K562 (cell line): ENCODE measurements around the gene DOCK8. TPM values are rescaled to one million over a fixed set of nuclear protein-coding genes. Genes with fewer than 3 reads are reported as not detected.

Experiments used
- FOXA1 ChIP-seq: fragments of 450-650 bp; IDR thresholded peaks from 2 replicates; pipeline ENCODE4 v1.6.1; 2016; ENCODE audit warnings: mild to moderate bottlenecking, borderline replicate concordance
- GTF2E2 ChIP-seq: fragments of 200-800 bp; sonication (Bioruptor generic); IDR thresholded peaks from 2 replicates; pipeline ENCODE4 v1.6.1; 2016; ENCODE audit warnings: missing genetic modification characterization, missing compliant biosample characterization
- JUNB ChIP-seq: fragments of 450-650 bp; formaldehyde crosslinking; conservative IDR thresholded peaks from 2 replicates; pipeline ENCODE4 v1.4.0; 2020; ENCODE audit warnings: mild to moderate bottlenecking
- PATZ1 ChIP-seq: fragments of 250-450 bp; sonication (Bioruptor Pico); IDR thresholded peaks from 2 replicates; pipeline ENCODE4 v1.5.0; 2020; ENCODE audit warnings: mild to moderate bottlenecking, borderline replicate concordance
- PHF8 ChIP-seq: fragments of 200-600 bp; sonication (generic); IDR thresholded peaks from 2 replicates; pipeline ENCODE4 v1.6.1; 2012; ENCODE audit warnings: mixed run types, mild to moderate bottlenecking, inconsistent platforms, low read length, moderate library complexity, borderline replicate concordance
- RFX1 ChIP-seq: fragments of 450-650 bp; IDR thresholded peaks from 2 replicates; pipeline ENCODE4 v1.6.1; 2016; ENCODE audit warnings: mild to moderate bottlenecking, moderate library complexity
- RHOXF2B ChIP-seq: fragments of 250-450 bp; sonication (Bioruptor Pico); conservative IDR thresholded peaks from 2 replicates; pipeline ENCODE4 v1.5.1; 2021
- TFAM ChIP-seq: fragments of 250-450 bp; sonication (Bioruptor Pico); conservative IDR thresholded peaks from 2 replicates; pipeline ENCODE4 v1.5.0; 2021; ENCODE audit warnings: mild to moderate bottlenecking, moderate library complexity
- TRIM25 ChIP-seq: fragments of 450-650 bp; IDR thresholded peaks from 2 replicates; pipeline ENCODE4 v1.7.0; 2016; ENCODE audit warnings: borderline replicate concordance
- ZNF133 ChIP-seq: fragments of 250-450 bp; sonication (Bioruptor Pico); IDR thresholded peaks from 2 replicates; pipeline ENCODE4 v1.4.0; 2020; ENCODE audit warnings: mild to moderate bottlenecking
- ZNF57 ChIP-seq: fragments of 450-650 bp; formaldehyde crosslinking; IDR thresholded peaks from 2 replicates; pipeline ENCODE4 v1.4.0; 2020; ENCODE audit warnings: mild to moderate bottlenecking, moderate library complexity
- ZNF592 ChIP-seq: fragments of 450-650 bp; IDR thresholded peaks from 2 replicates; pipeline ENCODE4 v1.6.1; 2017; ENCODE audit warnings: antibody characterized with exemption, mild to moderate bottlenecking
- ZNF695 ChIP-seq: fragments of 450-650 bp; formaldehyde crosslinking; IDR thresholded peaks from 2 replicates; pipeline ENCODE4 v1.4.0; 2020; ENCODE audit warnings: mild to moderate bottlenecking, moderate library complexity
- ZNF76 ChIP-seq: fragments of 250-450 bp; sonication (Bioruptor Pico); IDR thresholded peaks from 2 replicates; pipeline ENCODE4 v1.4.0; 2020; ENCODE audit warnings: mild to moderate bottlenecking, moderate library complexity, borderline replicate concordance
- polyA plus RNA-seq, 8 experiments: library from polyadenylated mRNA; depleted of rRNA in 4 of 8; stranded (reverse) in 5 of 8; unstranded in 3 of 8; fragments of >200 nt; fragmentation: Nextera tagmentation in 2 of 8; fragmentation: Illumina TruSeq in 1 of 8; extraction: Ambion mirVana in 2 of 8; extraction: Trizol in 1 of 8; gene quantifications; 2 replicates each; pipeline versions ENCODE4 v1.2.1 to v1.2.3, GENCODE V29; 2011 to 2014; ENCODE audit warnings: inconsistent platforms in 1 of 8, missing spikeins in 1 of 8
- total RNA-seq, 7 experiments: library from RNA; depleted of rRNA in 6 of 7; stranded (reverse); fragments of >200 nt in 6 of 7; fragmentation: Illumina TruSeq in 2 of 7; extraction: Trizol in 2 of 7; gene quantifications; 2 replicates each; pipeline versions ENCODE4 v1.2.1 to v1.2.3, GENCODE V29; 2011 to 2021; ENCODE audit warnings: low replicate concordance in 1 of 7
- TF ChIP-seq, protein P1 (sequence below): fragments of 250-450 bp; sonication (Bioruptor Pico); IDR thresholded peaks from 2 replicates; pipeline ENCODE4 v1.5.0; 2021; ENCODE audit warnings: mild to moderate bottlenecking, moderate library complexity

DOCK8 gene
- total and polyA plus RNA-seq, 9 of the 15 experiments (the other 6 are each of a cell fraction or from before 2014, with no cell fraction given): 14.4 to 53.8 (median 25.1) TPM

DNA sequence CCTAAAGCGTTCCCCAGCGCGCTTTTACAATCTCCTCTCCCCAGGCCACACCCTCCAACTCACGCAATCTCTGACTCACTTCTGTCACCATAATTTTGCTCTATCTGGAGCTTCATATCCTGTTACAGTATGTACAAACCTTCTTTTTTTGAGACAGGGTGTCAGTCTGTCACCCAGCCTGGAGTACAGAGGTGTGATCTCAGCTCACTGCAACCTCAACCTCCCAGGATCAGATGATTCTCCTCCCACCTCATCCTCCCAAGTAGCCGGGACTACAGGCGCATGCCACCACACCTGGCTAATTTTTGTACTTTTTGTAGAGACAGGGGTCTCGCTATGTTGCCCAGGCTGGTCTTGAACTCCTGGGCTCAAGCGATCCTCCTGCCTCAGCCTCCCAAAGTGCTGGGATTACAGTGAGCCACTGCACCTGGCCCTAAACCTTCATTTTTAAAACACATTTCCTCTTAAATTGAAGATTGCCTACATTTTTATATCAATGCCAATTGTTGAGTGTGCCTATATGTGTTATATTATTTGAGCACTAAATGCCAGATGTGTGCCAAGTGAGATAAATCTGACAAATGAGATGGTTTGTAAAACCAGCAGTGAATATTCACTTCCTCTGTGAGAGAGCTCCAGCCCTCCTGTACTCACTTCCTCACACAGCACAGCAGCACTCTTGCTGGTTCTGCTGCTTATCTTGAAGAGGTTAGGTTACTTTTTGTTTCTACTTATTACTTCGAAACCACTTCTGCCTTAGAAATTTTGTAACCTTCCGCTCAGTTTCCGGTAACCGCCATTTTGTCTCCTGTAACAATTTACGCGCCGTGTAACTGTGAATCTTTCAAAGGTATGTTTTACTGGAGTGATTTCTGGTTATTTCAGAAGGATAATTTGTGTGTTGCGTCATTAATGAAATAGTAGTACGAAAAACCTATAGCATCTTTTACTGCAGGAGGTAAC, 57.9 kb downstream of the DOCK8 start (continued):
- no peak for TF ChIP-seq RHOXF2B (CRISPR knock-in tag)
- TF ChIP-seq FOXA1: no peak
- TF ChIP-seq ZNF76: no peak
- no peak for TF ChIP-seq ZNF133 (CRISPR knock-in tag)
- no peak for TF ChIP-seq ZNF57 (CRISPR knock-in tag)
- no peak; the same call in 1 of the 2 replicates for TF ChIP-seq PHF8
- no peak for TF ChIP-seq ZNF695 (CRISPR knock-in tag)
- TF ChIP-seq JUNB (CRISPR knock-in tag): no peak
- TF ChIP-seq TFAM (CRISPR knock-in tag): no peak
- TF ChIP-seq ZNF592: no peak
- peak; percentile 59; the same call in 1 of the 2 replicates for TF ChIP-seq GTF2E2 (tag)
- no peak for TF ChIP-seq PATZ1
- TF ChIP-seq RFX1: no peak
- TF ChIP-seq, protein P1, sequence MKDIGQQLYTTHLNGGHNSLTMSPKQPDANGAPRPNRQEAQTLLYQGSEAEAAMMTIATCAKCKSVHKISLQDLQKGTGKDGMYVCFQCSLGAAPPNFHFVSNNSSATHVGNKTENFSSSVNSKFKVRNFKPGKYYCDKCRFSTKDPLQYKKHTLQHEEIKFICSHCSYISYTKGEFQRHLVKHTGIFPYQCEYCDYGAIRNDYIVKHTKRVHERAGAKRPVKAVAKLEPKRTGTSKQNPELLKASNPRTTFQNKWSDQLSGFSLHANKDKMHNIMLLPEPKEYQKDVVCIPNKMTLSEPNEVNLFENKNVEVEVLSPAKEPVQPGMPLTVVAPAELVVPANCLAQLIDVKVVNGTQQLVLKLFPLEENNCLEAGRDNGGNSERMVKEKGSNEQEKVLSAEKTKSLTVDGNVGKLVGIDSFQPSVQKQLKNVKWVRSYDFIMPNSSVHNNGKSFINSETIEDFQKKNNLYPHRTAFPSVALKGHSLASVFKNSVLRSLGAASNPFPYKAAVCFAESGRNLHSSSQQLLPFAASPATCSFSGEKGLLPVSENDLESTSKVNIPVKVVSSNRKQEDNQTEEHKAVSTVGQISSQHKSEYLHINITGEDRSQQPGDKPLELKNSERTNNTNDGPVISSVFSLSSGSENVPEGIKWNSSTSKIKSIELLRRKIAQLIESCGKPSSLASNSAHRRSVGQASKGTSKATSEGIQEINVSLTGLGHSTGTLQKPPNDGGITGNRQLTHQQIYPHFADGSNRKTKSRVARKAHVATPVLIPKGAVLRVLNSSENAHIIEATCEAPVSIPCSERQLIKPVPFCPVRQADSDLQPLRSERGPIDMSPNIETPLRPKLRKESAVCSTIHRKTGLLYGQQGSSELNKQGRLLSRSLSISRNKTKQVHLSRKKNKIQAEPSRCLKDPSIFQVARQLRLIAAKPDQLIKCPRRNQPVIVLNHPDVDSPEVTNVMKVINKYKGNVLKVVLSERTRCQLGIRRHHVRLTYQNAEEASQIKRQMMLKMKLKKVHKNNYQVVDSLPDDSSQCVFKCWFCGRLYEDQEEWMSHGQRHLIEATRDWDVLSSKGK (CRISPR knock-in tag): no peak
- TF ChIP-seq TRIM25: no peak
